NCI-H1694 treated with DMSO at 0.1 percent for 48 hours (cell line): ENCODE results near the gene ZWILCH.
A peak's percentile ranks its signal among the peaks of the same experiment; 100 is the strongest.
"Not testable (repeated sequence)": the region's sequence is repeated elsewhere in the genome, so short reads cannot be mapped to it uniquely, and the experiment has no call there.

Experiments
- DNase-seq: peaks from one replicate; lab custom pipeline; 2025; lab: John Stamatoyannopoulos, UW

The ZWILCH gene

GRCh38 chr15:66504563-66505429 lies at the start of gene ZWILCH, which contains the start of gene RPL4:
Gene ZWILCH (plus strand): TSS chr15:66505326. CDS start chr15:66505339, 13 bp downstream.
Gene RPL4 (minus strand): TSS chr15:66504855. CDS start chr15:66504790, 65 bp downstream.
- DNase-seq, result peak; percentile 57

- DNase-seq, result no peak
Measured at GRCh38 chr15:66456211-66456610, 48.9 kb upstream of the ZWILCH start.

GRCh38 chr15:66459818-66460615 lies 45.1 kb upstream of the ZWILCH start:
- DNase-seq, result no peak

- not testable (repeated sequence) for DNase-seq
Measured at GRCh38 chr15:66461294-66461693, 43.8 kb upstream of the ZWILCH start.

- no peak for DNase-seq
Measured at GRCh38 chr15:66461917-66462316, 43.2 kb upstream of the ZWILCH start.

- no peak for DNase-seq
Measured at GRCh38 chr15:66462627-66463026, 42.5 kb upstream of the ZWILCH start.

GRCh38 chr15:66465294-66465693 lies 39.8 kb upstream of the ZWILCH start:
- DNase-seq, result not testable (repeated sequence)

GRCh38 chr15:66467162-66468040 lies 37.7 kb upstream of the ZWILCH start:
- not testable (repeated sequence) for DNase-seq

GRCh38 chr15:66470825-66471224 lies 34.3 kb upstream of the ZWILCH start:
- DNase-seq, result not testable (repeated sequence)

GRCh38 chr15:66472176-66472999 lies 32.7 kb upstream of the ZWILCH start:
- no peak for DNase-seq

- DNase-seq, result no peak
Measured at GRCh38 chr15:66474135-66474534, 31.0 kb upstream of the ZWILCH start.

GRCh38 chr15:66474963-66475362 lies 30.2 kb upstream of the ZWILCH start:
- DNase-seq, result no peak

- DNase-seq, result no peak
Measured at GRCh38 chr15:66476535-66476934, 28.6 kb upstream of the ZWILCH start.

GRCh38 chr15:66477011-66477410 lies 28.1 kb upstream of the ZWILCH start:
- DNase-seq, result no peak

GRCh38 chr15:66480267-66480666 lies 24.9 kb upstream of the ZWILCH start:
- DNase-seq, result no peak

GRCh38 chr15:66481107-66481856 lies 23.8 kb upstream of the ZWILCH start:
- no peak for DNase-seq

GRCh38 chr15:66482539-66482938 lies 22.6 kb upstream of the ZWILCH start:
- DNase-seq, result no peak

GRCh38 chr15:66483131-66483566 lies 22.0 kb upstream of the ZWILCH start:
- peak; percentile 4 for DNase-seq

GRCh38 chr15:66484539-66485112 lies 20.5 kb upstream of the ZWILCH start:
- no peak for DNase-seq

GRCh38 chr15:66486887-66487286 lies 18.2 kb upstream of the ZWILCH start:
- DNase-seq, result no peak
